K562 (cell line): ENCODE measurements around the gene C11orf98. TPM values are rescaled to one million over a fixed set of nuclear protein-coding genes. Genes with fewer than 3 reads are reported as not detected.

Source experiments
- ATAC-seq: fragments of 200-7000 bp; cut with Tn5 transposase; 3 replicates; pipeline ENCODE4 v1.9.1; 2020; ENCODE audit warnings: moderate library complexity
- BruUV-seq: library from RNA; stranded (reverse); fragments of 400-500 nt; replicated peaks from 2 replicates; lab custom pipeline; 2021; lab: Mats Ljungman, UMichigan
- CTCF ChIA-PET: fragments of 300-600 bp; formaldehyde crosslinking; extraction: SDS; loops from one replicate; lab custom pipeline; 2021; ENCODE audit warnings: low intra/inter-chr PET ratio; lab: Yijun Ruan, JAX
- POLR2A ChIA-PET: fragments of 300-600, 350-650 bp; sonication (Branson Sonifier 250); formaldehyde crosslinking; extraction: SDS; loops from one replicate; lab custom pipeline; 2021; ENCODE audit warnings: antibody characterized with exemption, inconsistent platforms; lab: Yijun Ruan, JAX
- DNase-seq, 4 experiments: peaks; one replicate each; pipeline versions ENCODE4 v3.0.0 to v3.0.0-alpha.2; 2011 to 2018; ENCODE audit warnings: low spot score in 3 of 4, mixed read lengths in 3 of 4; ENCODE audit errors: extremely low read depth in 1 of 4
- FAIRE-seq: peaks from 2 replicates; lab custom pipeline; 2011; peaks lifted over from hg19 to GRCh38; lab: Jason Lieb, UNC
- H2AFZ ChIP-seq: 2 replicates; pipeline ENCODE4 v1.6.0; 2011; ENCODE audit warnings: low read depth, low read length, control low read depth, inconsistent platforms
- H3K27ac ChIP-seq: fragments of 200-600 bp; 3 replicates; pipeline ENCODE4 v1.8.0; 2011; ENCODE audit warnings: low read depth, mild to moderate bottlenecking, control low read depth, inconsistent platforms, low read length, moderate library complexity, mixed read lengths; ENCODE audit errors: extremely low read depth
- H3K27me3 ChIP-seq, 2 experiments: fragments of 300-600 bp in 1 of 2; 2 replicates in 1 of 2; 3 replicates in 1 of 2; pipeline versions ENCODE4 v1.6.0 to v1.8.0; 2011; ENCODE audit warnings: inconsistent platforms in 2 of 2, low read length in 2 of 2, mild to moderate bottlenecking in 1 of 2, mixed read lengths in 1 of 2, moderate library complexity in 1 of 2; ENCODE audit not compliant: control insufficient read depth in 2 of 2, insufficient read depth in 2 of 2
- H3K36me3 ChIP-seq: fragments of 300-600 bp; 3 replicates; pipeline ENCODE4 v1.8.0; 2011; ENCODE audit warnings: mild to moderate bottlenecking, low read length, inconsistent platforms; ENCODE audit not compliant: control insufficient read depth, insufficient read depth
- H3K4me1 ChIP-seq, 2 experiments: fragments of 200-600 bp in 1 of 2; replicated peaks in 1 of 2; 2 replicates in 1 of 2; 3 replicates in 1 of 2; pipeline versions ENCODE4 v1.5.1 to v1.8.0; 2011; ENCODE audit warnings: inconsistent platforms in 2 of 2, low read length in 2 of 2, mild to moderate bottlenecking in 1 of 2, mixed read lengths in 1 of 2, moderate library complexity in 1 of 2; ENCODE audit not compliant: control insufficient read depth in 2 of 2, insufficient read depth in 2 of 2
- H3K4me2 ChIP-seq: 2 replicates; pipeline ENCODE4 v1.6.1; 2011; ENCODE audit warnings: low read length, control low read depth, inconsistent platforms, mixed read lengths; ENCODE audit not compliant: insufficient read depth
- H3K4me3 ChIP-seq: fragments of 200-600 bp; sonication (generic), shearing (Covaris generic); 2 replicates; pipeline ENCODE4 v1.5.1; 2016; ENCODE audit warnings: control low read depth, inconsistent platforms
- H3K79me2 ChIP-seq: fragments of 200-600 bp; 3 replicates; pipeline ENCODE4 v1.8.0; 2011; ENCODE audit warnings: low read length, inconsistent platforms; ENCODE audit not compliant: control insufficient read depth, insufficient read depth
- H3K9ac ChIP-seq, 2 experiments: 2 replicates each; pipeline versions ENCODE4 v1.6.0 to v1.6.1; 2011; ENCODE audit warnings: low read depth in 2 of 2, low read length in 2 of 2, control low read depth in 1 of 2, inconsistent platforms in 1 of 2, mild to moderate bottlenecking in 1 of 2, mixed read lengths in 1 of 2; ENCODE audit not compliant: insufficient read depth in 1 of 2
- H3K9me1 ChIP-seq: one replicate; pipeline ENCODE4 v1.6.0; 2011; ENCODE audit warnings: inconsistent platforms, mild to moderate bottlenecking, low read length, moderate library complexity; ENCODE audit not compliant: control insufficient read depth, insufficient read depth
- H3K9me3 ChIP-seq: replicated peaks from 2 replicates; pipeline ENCODE4 v1.5.1; 2011; ENCODE audit warnings: low read depth, low read length, inconsistent platforms; ENCODE audit not compliant: control insufficient read depth, insufficient read depth
- H4K20me1 ChIP-seq: replicated peaks from 2 replicates; pipeline ENCODE4 v1.6.1; 2011; ENCODE audit warnings: low read length, inconsistent platforms, mixed read lengths; ENCODE audit not compliant: control insufficient read depth, insufficient read depth
- CEBPG ChIP-seq, 3 experiments: fragments of 200-800 bp in 1 of 3; sonication (Bioruptor generic) in 1 of 3; sonication (generic) in 1 of 3; formaldehyde crosslinking in 1 of 3; IDR thresholded peaks in 2 of 3; conservative IDR thresholded peaks in 1 of 3; 2 replicates each; pipeline versions ENCODE4 v1.6.1 to v1.8.0; 2016 to 2022; ENCODE audit warnings: missing compliant biosample characterization in 2 of 3, missing genetic modification characterization in 2 of 3, mild to moderate bottlenecking in 1 of 3, missing genetic modification reagents in 1 of 3
- MTA1 ChIP-seq: fragments of 450-650 bp; IDR thresholded peaks from 2 replicates; pipeline ENCODE4 v1.6.1; 2017; ENCODE audit warnings: borderline replicate concordance
- NR1H2 ChIP-seq: sonication (generic); formaldehyde crosslinking; IDR thresholded peaks from 2 replicates; pipeline ENCODE4 v1.4.0; 2020; ENCODE audit warnings: mild to moderate bottlenecking, missing genetic modification reagents
- RBM22 ChIP-seq: fragments of 200-400 bp; formaldehyde crosslinking; IDR thresholded peaks from 2 replicates; pipeline ENCODE4 v1.6.1; 2018; ENCODE audit warnings: low read length, low read depth; ENCODE audit not compliant: poor library complexity, severe bottlenecking
- SAP30 ChIP-seq: fragments of 200-600 bp; sonication (generic); IDR thresholded peaks from 2 replicates; pipeline ENCODE4 v1.6.1; 2012; ENCODE audit warnings: borderline replicate concordance, low read depth, mild to moderate bottlenecking, moderate library complexity, low read length, control low read depth, inconsistent platforms; ENCODE audit not compliant: insufficient read depth, poor library complexity, severe bottlenecking
- SIRT6 ChIP-seq: IDR thresholded peaks from one replicate; pipeline ENCODE4 v1.6.1; 2012; ENCODE audit warnings: low read depth, mild to moderate bottlenecking, control low read depth, inconsistent platforms, low read length, moderate library complexity
- ZBED1 ChIP-seq: IDR thresholded peaks from 2 replicates; pipeline ENCODE4 v1.6.1; 2014
- ZNF408 ChIP-seq: fragments of 250-450 bp; sonication (Bioruptor Pico); IDR thresholded peaks from 2 replicates; pipeline ENCODE4 v1.4.0; 2020; ENCODE audit warnings: low read depth, mild to moderate bottlenecking, moderate library complexity
- ZNF431 ChIP-seq: sonication (generic); formaldehyde crosslinking; IDR thresholded peaks from 2 replicates; pipeline ENCODE4 v1.8.0; 2022; ENCODE audit warnings: mild to moderate bottlenecking, missing genetic modification reagents
- WGBS: fragments of 100-300 bp; shearing (Covaris generic); methylation state at CpG from one replicate; pipeline ENCODE4 v1.1.6; 2016; ENCODE audit warnings: low coverage, mixed read lengths; ENCODE audit not compliant: insufficient coverage; ENCODE audit errors: missing lambda C conversion rate; 5-methylcytosine and 5-hydroxymethylcytosine counted together
- in situ Hi-C: fragments of 300-500 bp; cut with MboI; formaldehyde crosslinking; loops from 4 replicates; pipeline ENCODE4 v1.15.0; 2018; ENCODE audit warnings: inconsistent platforms, mixed read lengths
- intact Hi-C: fragments of 100-400 bp; cut with micrococcal nuclease; formaldehyde crosslinking; loops from 2 replicates; pipeline ENCODE4 v1.14.2; 2022
- polyA plus RNA-seq, 8 experiments: library from polyadenylated mRNA; depleted of rRNA in 4 of 8; stranded (reverse) in 5 of 8; unstranded in 3 of 8; fragments of >200 nt; fragmentation: Nextera tagmentation in 2 of 8; fragmentation: Illumina TruSeq in 1 of 8; extraction: Ambion mirVana in 2 of 8; extraction: Trizol in 1 of 8; gene quantifications; 2 replicates each; pipeline versions ENCODE4 v1.2.1 to v1.2.3, GENCODE V29; 2011 to 2014; ENCODE audit warnings: inconsistent platforms in 1 of 8, missing spikeins in 1 of 8
- total RNA-seq, 7 experiments: library from RNA; depleted of rRNA in 6 of 7; stranded (reverse); fragments of >200 nt in 6 of 7; fragmentation: Illumina TruSeq in 2 of 7; extraction: Trizol in 2 of 7; gene quantifications; 2 replicates each; pipeline versions ENCODE4 v1.2.1 to v1.2.3, GENCODE V29; 2011 to 2021; ENCODE audit warnings: low replicate concordance in 1 of 7
- TF ChIP-seq, protein P1 (sequence below), 2 experiments: IDR thresholded peaks; 2 replicates each; pipeline ENCODE4 v1.6.1; 2011; ENCODE audit warnings: borderline replicate concordance in 1 of 2, control low read depth in 1 of 2, low read depth in 1 of 2, low read length in 1 of 2, mild to moderate bottlenecking in 1 of 2, mixed read lengths in 1 of 2, moderate library complexity in 1 of 2; ENCODE audit not compliant: insufficient read depth in 1 of 2, insufficient read length in 1 of 2, poor library complexity in 1 of 2, severe bottlenecking in 1 of 2; ENCODE audit errors: extremely low read depth in 1 of 2

Gene C11orf98
- total and polyA plus RNA-seq, 9 of the 15 experiments (the other 6 are each of a cell fraction or from before 2014, with no cell fraction given), result 103 to 352 (median 218) TPM

DNA sequence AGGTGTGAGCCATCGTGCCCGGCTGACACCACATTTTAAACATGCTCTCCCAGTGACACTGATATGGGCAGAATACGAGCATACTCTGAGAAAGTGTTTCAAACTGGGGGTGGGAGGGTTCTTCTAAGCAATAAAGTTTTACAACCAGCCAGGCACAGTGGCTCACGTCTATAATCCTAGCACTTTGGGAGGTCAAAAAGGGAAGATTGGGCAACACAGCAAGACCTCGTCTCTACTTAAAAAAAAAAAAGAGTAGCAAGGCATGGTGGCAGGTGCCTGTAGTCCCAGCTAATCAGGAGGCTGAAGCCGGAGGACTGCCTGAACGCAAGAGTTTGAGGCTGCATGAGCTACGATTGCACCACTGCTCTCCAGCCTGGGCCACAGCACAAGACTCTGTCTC lies 20.8 kb downstream of the C11orf98 start:
- BruUV-seq, result no TSS peak
- no peak overlapping the region for H3K9ac ChIP-seq
- FAIRE-seq, result no peak
- no peaks in the 10 kb centered on the region for H3K27me3 ChIP-seq
- H3K4me1 ChIP-seq, result peaks cover 12 to 31% of the 10 kb centered on the region in 2 experiments
- H2AFZ ChIP-seq, result no peak overlapping the region
- no peak overlapping the region; the same call in 2 of the 3 replicates for H3K27ac ChIP-seq
- CTCF ChIA-PET, result no interaction called here
- POLR2A ChIA-PET, result interaction anchor here (0.7 to 4.5 kb wide), 6 partner anchors 8 to 71 kb away, joined by 3 to 83 read pairs (median 6); partner anchors contain the start of genes B3GAT3, C11orf98, CSKMT and EEF1G
- peaks cover 71% of the 10 kb centered on the region for H3K79me2 ChIP-seq
- H3K9me3 ChIP-seq, result no peaks in the 10 kb centered on the region
- in situ Hi-C loops (no loop called here), intact Hi-C loops (no loop called here)
- peaks cover 20% of the 10 kb centered on the region for H4K20me1 ChIP-seq
- H3K4me3 ChIP-seq, result no peak overlapping the region
- 95% methylated on average over 8 of the region's 8 CpGs for WGBS
- no peaks in the 10 kb centered on the region for H3K9me1 ChIP-seq
- H3K36me3 ChIP-seq, result peaks cover 65% of the 10 kb centered on the region
- TF ChIP-seq SAP30, result no peak
- no peak for TF ChIP-seq RBM22
- TF ChIP-seq, protein P1, sequence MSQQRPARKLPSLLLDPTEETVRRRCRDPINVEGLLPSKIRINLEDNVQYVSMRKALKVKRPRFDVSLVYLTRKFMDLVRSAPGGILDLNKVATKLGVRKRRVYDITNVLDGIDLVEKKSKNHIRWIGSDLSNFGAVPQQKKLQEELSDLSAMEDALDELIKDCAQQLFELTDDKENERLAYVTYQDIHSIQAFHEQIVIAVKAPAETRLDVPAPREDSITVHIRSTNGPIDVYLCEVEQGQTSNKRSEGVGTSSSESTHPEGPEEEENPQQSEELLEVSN (IDR thresholded peaks at IDR 0.05; ENCODE audit: borderline replicate concordance in 1 of 2, extremely low read depth in 1 of 2, insufficient read depth in 1 of 2, insufficient read length in 1 of 2, low read depth in 1 of 2, low read length in 1 of 2, poor library complexity in 1 of 2, severe bottlenecking in 1 of 2), result no peak
- no peak for TF ChIP-seq ZNF408
- TF ChIP-seq NR1H2 (CRISPR knock-in tag), result no peak
- TF ChIP-seq ZNF431 (CRISPR knock-in tag), result no peak
- TF ChIP-seq ZBED1, result no peak
- TF ChIP-seq SIRT6, result no peak
- TF ChIP-seq MTA1, result no peak
- no peak for TF ChIP-seq CEBPG (CRISPR knock-in tag; IDR thresholded peaks at IDR 0.05)
- TF ChIP-seq CEBPG (tag; conservative IDR thresholded peaks at IDR 0.05 in 1 of 2, IDR thresholded peaks at IDR 0.05 in 1 of 2), result no peak
- no peak for DNase-seq
- no peak overlapping the region; the same call in 1 of the 2 replicates for H3K4me2 ChIP-seq
- no peak for ATAC-seq
